K562 (cell line): ENCODE data around the gene PRKACA. TPM values are rescaled to one million over a fixed set of nuclear protein-coding genes. Genes with fewer than 3 reads are reported as not detected.

Experiments used
- ARID4B ChIP-seq: sonication (generic); formaldehyde crosslinking; IDR thresholded peaks from 2 replicates; pipeline ENCODE4 v1.8.0; 2022; ENCODE audit warnings: mild to moderate bottlenecking, missing genetic modification reagents
- ATF4 ChIP-seq: fragments of 450-650 bp; formaldehyde crosslinking; IDR thresholded peaks from 2 replicates; pipeline ENCODE4 v1.4.0; 2022; ENCODE audit warnings: mild to moderate bottlenecking, moderate library complexity
- KDM2B ChIP-seq: fragments of 250-450 bp; sonication (Bioruptor Pico); IDR thresholded peaks from 2 replicates; pipeline ENCODE4 v1.8.0; 2021; ENCODE audit warnings: mild to moderate bottlenecking, moderate library complexity
- LEF1 ChIP-seq: fragments of 450-650 bp; IDR thresholded peaks from 2 replicates; pipeline ENCODE4 v1.6.1; 2016; ENCODE audit warnings: mild to moderate bottlenecking
- MTA3 ChIP-seq: fragments of 450-650 bp; formaldehyde crosslinking; IDR thresholded peaks from 2 replicates; pipeline ENCODE4 v1.6.1; 2017; ENCODE audit warnings: mild to moderate bottlenecking, borderline replicate concordance
- NONO ChIP-seq, 2 experiments: fragments of 200-400 bp in 1 of 2; fragments of 450-650 bp in 1 of 2; formaldehyde crosslinking in 1 of 2; IDR thresholded peaks; 2 replicates each; pipeline ENCODE4 v1.6.1; 2017; ENCODE audit warnings: low read depth in 2 of 2, mild to moderate bottlenecking in 2 of 2, moderate library complexity in 2 of 2, low read length in 1 of 2
- RBM25 ChIP-seq: fragments of 200-400 bp; formaldehyde crosslinking; IDR thresholded peaks from 2 replicates; pipeline ENCODE4 v1.6.1; 2018; ENCODE audit warnings: low read length, low read depth, moderate library complexity; ENCODE audit not compliant: severe bottlenecking
- ZBTB43 ChIP-seq: sonication (generic); formaldehyde crosslinking; IDR thresholded peaks from 2 replicates; pipeline ENCODE4 v1.8.0; 2023; ENCODE audit warnings: mild to moderate bottlenecking, missing genetic modification reagents
- ZNF184 ChIP-seq: sonication (generic); formaldehyde crosslinking; IDR thresholded peaks from 2 replicates; pipeline ENCODE4 v1.5.0; 2020; ENCODE audit warnings: missing genetic modification reagents
- ZNF586 ChIP-seq: fragments of 450-650 bp; formaldehyde crosslinking; conservative IDR thresholded peaks from 2 replicates; pipeline ENCODE4 v1.4.0; 2020; ENCODE audit warnings: mild to moderate bottlenecking, moderate library complexity
- ZNF639 ChIP-seq, 2 experiments: fragments of 200-800 bp in 1 of 2; sonication (Bioruptor generic) in 1 of 2; sonication (generic) in 1 of 2; formaldehyde crosslinking in 1 of 2; IDR thresholded peaks in 1 of 2; conservative IDR thresholded peaks in 1 of 2; 2 replicates each; pipeline versions ENCODE4 v1.5.0 to v1.6.1; 2016 to 2020; ENCODE audit warnings: missing compliant biosample characterization in 1 of 2, missing genetic modification characterization in 1 of 2, missing genetic modification reagents in 1 of 2
- ZNF644 ChIP-seq: fragments of 200-800 bp; sonication (Bioruptor generic); IDR thresholded peaks from 2 replicates; pipeline ENCODE4 v1.6.1; 2016; ENCODE audit warnings: low read depth, missing genetic modification characterization, missing compliant biosample characterization
- ZNF79 ChIP-seq: fragments of 250-450 bp; sonication (Bioruptor Pico); IDR thresholded peaks from 2 replicates; pipeline ENCODE4 v1.4.0; 2020; ENCODE audit warnings: low read depth, mild to moderate bottlenecking, moderate library complexity
- polyA plus RNA-seq, 8 experiments: library from polyadenylated mRNA; depleted of rRNA in 4 of 8; stranded (reverse) in 5 of 8; unstranded in 3 of 8; fragments of >200 nt; fragmentation: Nextera tagmentation in 2 of 8; fragmentation: Illumina TruSeq in 1 of 8; extraction: Ambion mirVana in 2 of 8; extraction: Trizol in 1 of 8; gene quantifications; 2 replicates each; pipeline versions ENCODE4 v1.2.1 to v1.2.3, GENCODE V29; 2011 to 2014; ENCODE audit warnings: inconsistent platforms in 1 of 8, missing spikeins in 1 of 8
- total RNA-seq, 7 experiments: library from RNA; depleted of rRNA in 6 of 7; stranded (reverse); fragments of >200 nt in 6 of 7; fragmentation: Illumina TruSeq in 2 of 7; extraction: Trizol in 2 of 7; gene quantifications; 2 replicates each; pipeline versions ENCODE4 v1.2.1 to v1.2.3, GENCODE V29; 2011 to 2021; ENCODE audit warnings: low replicate concordance in 1 of 7

Gene PRKACA
- total and polyA plus RNA-seq, 9 of the 15 experiments (the other 6 are each of a cell fraction or from before 2014, with no cell fraction given) = 1.2 to 63.1 (median 13.0) TPM

- TF ChIP-seq ARID4B (CRISPR knock-in tag) = peak; percentile 21; the same call in 1 of the 2 replicates
- peak; percentile 82 for TF ChIP-seq LEF1
- TF ChIP-seq MTA3 = 0 out of 2 replicates have a peak, but pooled peaks have one; percentile 32
- peak; percentile 89; the same call in 1 of the 2 replicates for TF ChIP-seq ZNF644 (tag)
- TF ChIP-seq KDM2B (CRISPR knock-in tag) = 0 out of 2 replicates have a peak, but pooled peaks have one; percentile 4
- no peak for TF ChIP-seq ZBTB43 (CRISPR knock-in tag)
- TF ChIP-seq ZNF79 = no peak
- no peak for TF ChIP-seq ATF4 (CRISPR knock-in tag)
- TF ChIP-seq NONO (IDR thresholded peaks at IDR 0.05; ENCODE audit: low read depth in 2 of 2, low read length in 1 of 2) = 0 out of 4 replicates have a peak, but pooled peaks of 1 of the 2 experiments have one; percentile 18
- TF ChIP-seq RBM25 = no peak
- TF ChIP-seq ZNF184 (CRISPR knock-in tag) = no peak
- TF ChIP-seq ZNF586 (CRISPR knock-in tag) = no peak
- peak in 1 of 2 experiments; percentile 60; a peak in 1 of 4 replicates for TF ChIP-seq ZNF639 (CRISPR knock-in tag; conservative IDR thresholded peaks at IDR 0.05 in 1 of 2, IDR thresholded peaks at IDR 0.05 in 1 of 2)
Measured at GRCh38 chr19:14142262-14143190, 25.0 kb upstream of the PRKACA start (continued).
